WTC11 (cell line): ENCODE data around the gene COA1. TPM values are rescaled to one million over a fixed set of nuclear protein-coding genes. Genes with fewer than 3 reads are reported as not detected.

Source experiments
- CBFB ChIP-seq: sonication (generic); formaldehyde crosslinking; IDR thresholded peaks from 2 replicates; pipeline ENCODE4 v1.8.1; 2022; ENCODE audit warnings: mild to moderate bottlenecking, low read depth, missing genetic modification reagents
- EMX1 ChIP-seq: fragments of 250-450 bp; sonication (Bioruptor Pico); IDR thresholded peaks from 2 replicates; pipeline ENCODE4 v1.8.0; 2021; ENCODE audit warnings: mild to moderate bottlenecking
- ETV6 ChIP-seq: sonication (generic); formaldehyde crosslinking; IDR thresholded peaks from 2 replicates; pipeline ENCODE4 v1.8.1; 2022; ENCODE audit warnings: mild to moderate bottlenecking, missing genetic modification reagents
- NFYB ChIP-seq: sonication (generic); formaldehyde crosslinking; conservative IDR thresholded peaks from 2 replicates; pipeline ENCODE4 v1.8.0; 2022; ENCODE audit warnings: low read depth, missing genetic modification reagents
- SMAD3 ChIP-seq: sonication (generic); formaldehyde crosslinking; IDR thresholded peaks from 2 replicates; pipeline ENCODE4 v1.8.0; 2022; ENCODE audit warnings: missing genetic modification reagents, mild to moderate bottlenecking, borderline replicate concordance
- SP1 ChIP-seq: sonication (generic); formaldehyde crosslinking; conservative IDR thresholded peaks from 2 replicates; pipeline ENCODE4 v1.8.1; 2022; ENCODE audit warnings: missing genetic modification reagents
- ZBTB21 ChIP-seq: sonication (generic); formaldehyde crosslinking; IDR thresholded peaks from 2 replicates; pipeline ENCODE4 v1.8.1; 2023; ENCODE audit warnings: mild to moderate bottlenecking, missing genetic modification reagents, borderline replicate concordance
- ZNF263 ChIP-seq: sonication (generic); formaldehyde crosslinking; IDR thresholded peaks from 2 replicates; pipeline ENCODE4 v1.8.1; 2022; ENCODE audit warnings: low read depth, mild to moderate bottlenecking, moderate library complexity, missing genetic modification reagents
- total RNA-seq: library from RNA; stranded (reverse); gene quantifications from 3 replicates; pipeline ENCODE4 v1.2.3, GENCODE V29; 2021
- TF ChIP-seq, protein P1 (sequence below): sonication (generic); formaldehyde crosslinking; IDR thresholded peaks from 2 replicates; pipeline ENCODE4 v1.8.1; 2022; ENCODE audit warnings: mild to moderate bottlenecking, moderate library complexity, missing genetic modification reagents
- TF ChIP-seq, protein P2 (sequence below): sonication (generic); formaldehyde crosslinking; conservative IDR thresholded peaks from 2 replicates; pipeline ENCODE4 v1.8.1; 2023; ENCODE audit warnings: mild to moderate bottlenecking, low read depth, missing genetic modification reagents, moderate library complexity
- TF ChIP-seq, protein P3 (sequence below): sonication (generic); formaldehyde crosslinking; IDR thresholded peaks from 2 replicates; pipeline ENCODE4 v1.8.1; 2023; ENCODE audit warnings: mild to moderate bottlenecking, moderate library complexity, missing genetic modification reagents
- TF ChIP-seq, protein P4 (sequence below): sonication (generic); formaldehyde crosslinking; IDR thresholded peaks from 2 replicates; pipeline ENCODE4 v1.8.0; 2023; ENCODE audit warnings: mild to moderate bottlenecking, missing genetic modification reagents
- TF ChIP-seq, protein P5 (sequence below): sonication (generic); formaldehyde crosslinking; IDR thresholded peaks from 2 replicates; pipeline ENCODE4 v1.8.0; 2023; ENCODE audit warnings: missing genetic modification reagents, mild to moderate bottlenecking, borderline replicate concordance

The COA1 gene
- total RNA-seq, 1 experiment from 2014 or later: 132 TPM

DNA sequence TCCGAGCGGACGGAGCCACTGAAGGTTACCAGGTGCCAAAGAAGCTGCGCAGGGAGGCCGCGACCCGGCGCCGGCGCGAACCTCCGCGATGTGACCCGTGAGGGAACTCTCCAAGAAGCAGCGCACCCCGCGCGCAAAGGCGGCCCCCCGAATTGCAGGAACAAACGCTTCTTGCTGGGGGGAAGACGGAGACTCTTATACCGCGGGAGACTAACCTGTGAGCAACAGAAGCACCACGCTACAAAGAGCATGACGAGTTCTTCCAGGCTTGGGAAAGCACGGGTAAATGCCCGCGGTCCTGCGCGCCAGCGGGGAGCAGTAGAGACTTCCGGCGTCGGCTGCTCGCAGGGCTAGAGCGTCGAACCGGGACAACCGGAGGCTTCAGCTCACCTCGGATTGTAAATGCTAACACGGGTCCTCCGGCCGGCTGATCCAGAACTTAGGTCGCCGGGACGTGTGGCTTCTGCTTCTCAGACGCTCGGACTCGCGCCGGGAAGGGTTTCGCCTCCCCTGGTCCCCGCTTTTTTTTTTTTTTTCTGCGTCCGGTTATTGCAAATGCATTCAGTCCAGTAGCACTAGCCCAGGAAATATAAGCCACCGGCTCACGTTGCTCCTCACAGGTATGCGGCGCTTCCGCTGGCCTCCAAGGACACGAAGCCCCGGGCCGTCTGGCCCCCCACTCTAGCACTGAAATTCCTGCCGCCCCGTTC, at the start of gene COA1 (continued):
- TF ChIP-seq ZNF263 (CRISPR knock-in tag): no peak
- 0 out of 2 replicates have a peak, but pooled peaks have one; percentile 45 for TF ChIP-seq SMAD3
- no peak for TF ChIP-seq ZBTB21 (CRISPR knock-in tag)
- TF ChIP-seq, protein P1, sequence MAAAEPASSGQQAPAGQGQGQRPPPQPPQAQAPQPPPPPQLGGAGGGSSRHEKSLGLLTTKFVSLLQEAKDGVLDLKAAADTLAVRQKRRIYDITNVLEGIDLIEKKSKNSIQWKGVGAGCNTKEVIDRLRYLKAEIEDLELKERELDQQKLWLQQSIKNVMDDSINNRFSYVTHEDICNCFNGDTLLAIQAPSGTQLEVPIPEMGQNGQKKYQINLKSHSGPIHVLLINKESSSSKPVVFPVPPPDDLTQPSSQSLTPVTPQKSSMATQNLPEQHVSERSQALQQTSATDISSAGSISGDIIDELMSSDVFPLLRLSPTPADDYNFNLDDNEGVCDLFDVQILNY (CRISPR knock-in tag): peak; percentile 65
- TF ChIP-seq SP1 (CRISPR knock-in tag): peak; percentile 76
- TF ChIP-seq, protein P2, sequence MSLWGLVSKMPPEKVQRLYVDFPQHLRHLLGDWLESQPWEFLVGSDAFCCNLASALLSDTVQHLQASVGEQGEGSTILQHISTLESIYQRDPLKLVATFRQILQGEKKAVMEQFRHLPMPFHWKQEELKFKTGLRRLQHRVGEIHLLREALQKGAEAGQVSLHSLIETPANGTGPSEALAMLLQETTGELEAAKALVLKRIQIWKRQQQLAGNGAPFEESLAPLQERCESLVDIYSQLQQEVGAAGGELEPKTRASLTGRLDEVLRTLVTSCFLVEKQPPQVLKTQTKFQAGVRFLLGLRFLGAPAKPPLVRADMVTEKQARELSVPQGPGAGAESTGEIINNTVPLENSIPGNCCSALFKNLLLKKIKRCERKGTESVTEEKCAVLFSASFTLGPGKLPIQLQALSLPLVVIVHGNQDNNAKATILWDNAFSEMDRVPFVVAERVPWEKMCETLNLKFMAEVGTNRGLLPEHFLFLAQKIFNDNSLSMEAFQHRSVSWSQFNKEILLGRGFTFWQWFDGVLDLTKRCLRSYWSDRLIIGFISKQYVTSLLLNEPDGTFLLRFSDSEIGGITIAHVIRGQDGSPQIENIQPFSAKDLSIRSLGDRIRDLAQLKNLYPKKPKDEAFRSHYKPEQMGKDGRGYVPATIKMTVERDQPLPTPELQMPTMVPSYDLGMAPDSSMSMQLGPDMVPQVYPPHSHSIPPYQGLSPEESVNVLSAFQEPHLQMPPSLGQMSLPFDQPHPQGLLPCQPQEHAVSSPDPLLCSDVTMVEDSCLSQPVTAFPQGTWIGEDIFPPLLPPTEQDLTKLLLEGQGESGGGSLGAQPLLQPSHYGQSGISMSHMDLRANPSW: no peak
- TF ChIP-seq ETV6 (CRISPR knock-in tag): peak; percentile 83; the same call in 1 of the 2 replicates
- TF ChIP-seq EMX1 (CRISPR knock-in tag): no peak
- TF ChIP-seq, protein P3, sequence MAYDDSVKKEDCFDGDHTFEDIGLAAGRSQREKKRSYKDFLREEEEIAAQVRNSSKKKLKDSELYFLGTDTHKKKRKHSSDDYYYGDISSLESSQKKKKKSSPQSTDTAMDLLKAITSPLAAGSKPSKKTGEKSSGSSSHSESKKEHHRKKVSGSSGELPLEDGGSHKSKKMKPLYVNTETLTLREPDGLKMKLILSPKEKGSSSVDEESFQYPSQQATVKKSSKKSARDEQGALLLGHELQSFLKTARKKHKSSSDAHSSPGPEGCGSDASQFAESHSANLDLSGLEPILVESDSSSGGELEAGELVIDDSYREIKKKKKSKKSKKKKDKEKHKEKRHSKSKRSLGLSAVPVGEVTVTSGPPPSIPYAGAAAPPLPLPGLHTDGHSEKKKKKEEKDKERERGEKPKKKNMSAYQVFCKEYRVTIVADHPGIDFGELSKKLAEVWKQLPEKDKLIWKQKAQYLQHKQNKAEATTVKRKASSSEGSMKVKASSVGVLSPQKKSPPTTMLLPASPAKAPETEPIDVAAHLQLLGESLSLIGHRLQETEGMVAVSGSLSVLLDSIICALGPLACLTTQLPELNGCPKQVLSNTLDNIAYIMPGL (CRISPR knock-in tag): peak; percentile 88
- TF ChIP-seq, protein P4, sequence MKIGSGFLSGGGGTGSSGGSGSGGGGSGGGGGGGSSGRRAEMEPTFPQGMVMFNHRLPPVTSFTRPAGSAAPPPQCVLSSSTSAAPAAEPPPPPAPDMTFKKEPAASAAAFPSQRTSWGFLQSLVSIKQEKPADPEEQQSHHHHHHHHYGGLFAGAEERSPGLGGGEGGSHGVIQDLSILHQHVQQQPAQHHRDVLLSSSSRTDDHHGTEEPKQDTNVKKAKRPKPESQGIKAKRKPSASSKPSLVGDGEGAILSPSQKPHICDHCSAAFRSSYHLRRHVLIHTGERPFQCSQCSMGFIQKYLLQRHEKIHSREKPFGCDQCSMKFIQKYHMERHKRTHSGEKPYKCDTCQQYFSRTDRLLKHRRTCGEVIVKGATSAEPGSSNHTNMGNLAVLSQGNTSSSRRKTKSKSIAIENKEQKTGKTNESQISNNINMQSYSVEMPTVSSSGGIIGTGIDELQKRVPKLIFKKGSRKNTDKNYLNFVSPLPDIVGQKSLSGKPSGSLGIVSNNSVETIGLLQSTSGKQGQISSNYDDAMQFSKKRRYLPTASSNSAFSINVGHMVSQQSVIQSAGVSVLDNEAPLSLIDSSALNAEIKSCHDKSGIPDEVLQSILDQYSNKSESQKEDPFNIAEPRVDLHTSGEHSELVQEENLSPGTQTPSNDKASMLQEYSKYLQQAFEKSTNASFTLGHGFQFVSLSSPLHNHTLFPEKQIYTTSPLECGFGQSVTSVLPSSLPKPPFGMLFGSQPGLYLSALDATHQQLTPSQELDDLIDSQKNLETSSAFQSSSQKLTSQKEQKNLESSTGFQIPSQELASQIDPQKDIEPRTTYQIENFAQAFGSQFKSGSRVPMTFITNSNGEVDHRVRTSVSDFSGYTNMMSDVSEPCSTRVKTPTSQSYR (CRISPR knock-in tag): 0 out of 2 replicates have a peak, but pooled peaks have one; percentile 18
- TF ChIP-seq NFYB (CRISPR knock-in tag): 0 out of 2 replicates have a peak, but pooled peaks have one; percentile 13
- no peak for TF ChIP-seq CBFB (CRISPR knock-in tag)
- TF ChIP-seq, protein P5, sequence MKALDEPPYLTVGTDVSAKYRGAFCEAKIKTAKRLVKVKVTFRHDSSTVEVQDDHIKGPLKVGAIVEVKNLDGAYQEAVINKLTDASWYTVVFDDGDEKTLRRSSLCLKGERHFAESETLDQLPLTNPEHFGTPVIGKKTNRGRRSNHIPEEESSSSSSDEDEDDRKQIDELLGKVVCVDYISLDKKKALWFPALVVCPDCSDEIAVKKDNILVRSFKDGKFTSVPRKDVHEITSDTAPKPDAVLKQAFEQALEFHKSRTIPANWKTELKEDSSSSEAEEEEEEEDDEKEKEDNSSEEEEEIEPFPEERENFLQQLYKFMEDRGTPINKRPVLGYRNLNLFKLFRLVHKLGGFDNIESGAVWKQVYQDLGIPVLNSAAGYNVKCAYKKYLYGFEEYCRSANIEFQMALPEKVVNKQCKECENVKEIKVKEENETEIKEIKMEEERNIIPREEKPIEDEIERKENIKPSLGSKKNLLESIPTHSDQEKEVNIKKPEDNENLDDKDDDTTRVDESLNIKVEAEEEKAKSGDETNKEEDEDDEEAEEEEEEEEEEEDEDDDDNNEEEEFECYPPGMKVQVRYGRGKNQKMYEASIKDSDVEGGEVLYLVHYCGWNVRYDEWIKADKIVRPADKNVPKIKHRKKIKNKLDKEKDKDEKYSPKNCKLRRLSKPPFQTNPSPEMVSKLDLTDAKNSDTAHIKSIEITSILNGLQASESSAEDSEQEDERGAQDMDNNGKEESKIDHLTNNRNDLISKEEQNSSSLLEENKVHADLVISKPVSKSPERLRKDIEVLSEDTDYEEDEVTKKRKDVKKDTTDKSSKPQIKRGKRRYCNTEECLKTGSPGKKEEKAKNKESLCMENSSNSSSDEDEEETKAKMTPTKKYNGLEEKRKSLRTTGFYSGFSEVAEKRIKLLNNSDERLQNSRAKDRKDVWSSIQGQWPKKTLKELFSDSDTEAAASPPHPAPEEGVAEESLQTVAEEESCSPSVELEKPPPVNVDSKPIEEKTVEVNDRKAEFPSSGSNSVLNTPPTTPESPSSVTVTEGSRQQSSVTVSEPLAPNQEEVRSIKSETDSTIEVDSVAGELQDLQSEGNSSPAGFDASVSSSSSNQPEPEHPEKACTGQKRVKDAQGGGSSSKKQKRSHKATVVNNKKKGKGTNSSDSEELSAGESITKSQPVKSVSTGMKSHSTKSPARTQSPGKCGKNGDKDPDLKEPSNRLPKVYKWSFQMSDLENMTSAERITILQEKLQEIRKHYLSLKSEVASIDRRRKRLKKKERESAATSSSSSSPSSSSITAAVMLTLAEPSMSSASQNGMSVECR (CRISPR knock-in tag): 0 out of 2 replicates have a peak, but pooled peaks have one; percentile 18
